NCI-H1092 treated with DMSO at 0.1 percent for 48 hours (cell line): ENCODE data around the gene CDK15.

ENCODE experiments used
- DNase-seq: peaks from one replicate; lab custom pipeline; 2025; lab: John Stamatoyannopoulos, UW

The CDK15 gene

GRCh38 chr2:201872591-201872990, 66.3 kb downstream of the CDK15 start:
- no peak for DNase-seq

GRCh38 chr2:201879996-201880395, 73.7 kb downstream of the CDK15 start:
- no peak for DNase-seq

- no peak for DNase-seq
Measured at GRCh38 chr2:201880579-201880978, 74.2 kb downstream of the CDK15 start.

- DNase-seq = no peak
Measured at GRCh38 chr2:201880993-201881611, 74.8 kb downstream of the CDK15 start.

- DNase-seq = no peak
Measured at GRCh38 chr2:201881741-201882140, 75.4 kb downstream of the CDK15 start.

GRCh38 chr2:201882353-201883090, 76.2 kb downstream of the CDK15 start:
- peak; percentile 75 for DNase-seq

DNA sequence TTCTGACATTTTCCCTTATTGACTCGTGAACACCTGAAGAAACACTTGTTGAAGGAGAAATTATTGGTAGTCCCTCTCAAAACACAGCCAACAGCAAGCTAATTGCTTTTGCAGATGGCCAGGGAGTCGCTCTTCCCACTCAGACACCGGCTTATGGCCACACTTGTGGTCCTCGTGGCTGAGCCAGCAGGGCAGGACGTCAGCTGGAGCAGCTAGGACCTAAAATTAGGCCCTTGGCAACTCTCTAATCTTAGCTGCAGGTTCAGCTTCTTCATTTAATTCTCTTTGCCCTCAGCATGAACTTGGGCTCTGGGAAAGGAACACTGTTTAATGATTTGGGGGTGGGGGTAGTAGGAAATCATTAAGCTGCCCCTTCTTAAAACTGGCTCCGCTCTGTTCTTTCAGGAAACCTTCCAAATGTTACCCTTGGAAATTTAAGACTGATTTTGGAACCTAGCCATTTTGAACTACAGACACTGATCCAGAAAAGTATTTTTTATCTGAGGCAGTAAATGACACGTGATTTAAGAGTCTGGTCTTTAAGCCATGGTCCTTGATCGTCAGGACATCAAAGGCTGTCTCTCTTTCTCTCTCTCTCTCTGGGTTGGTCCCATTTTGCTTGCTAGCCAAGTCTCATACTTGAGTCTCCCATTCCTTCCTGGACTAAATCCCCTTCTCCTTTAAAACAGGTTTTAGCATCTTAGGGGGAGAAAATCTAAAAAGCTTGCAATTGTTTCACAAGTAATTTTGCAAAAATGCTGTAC, 77.5 kb downstream of the CDK15 start:
- peak; percentile 55 for DNase-seq

- DNase-seq = no peak
Measured at GRCh38 chr2:201886504-201886903, 80.2 kb downstream of the CDK15 start.

GRCh38 chr2:201887773-201888425, 81.6 kb downstream of the CDK15 start:
- no peak for DNase-seq

GRCh38 chr2:201888426-201888800, 82.1 kb downstream of the CDK15 start:
- no peak for DNase-seq

DNA sequence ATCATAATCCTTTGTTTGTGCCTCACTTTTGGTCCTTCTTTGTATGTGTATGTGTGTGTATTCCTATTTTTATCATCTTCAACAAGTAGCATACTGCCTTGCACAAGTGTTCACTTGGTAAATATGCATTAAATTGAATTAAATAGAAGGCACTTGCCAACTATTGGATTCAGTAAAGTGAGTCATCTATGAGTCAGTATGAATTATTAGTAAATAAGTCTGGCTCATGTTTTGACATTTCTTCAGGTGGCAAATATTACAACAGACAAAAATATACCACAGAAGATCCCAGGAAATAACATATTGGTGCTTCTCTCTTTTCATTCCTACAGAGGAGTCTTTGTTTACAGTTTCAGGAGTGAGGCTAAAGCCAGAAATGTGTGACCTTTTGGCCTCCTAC, 84.1 kb downstream of the CDK15 start:
- DNase-seq = no peak

- DNase-seq = no peak
Measured at GRCh38 chr2:201891676-201892075, 85.3 kb downstream of the CDK15 start.

- no peak for DNase-seq
Measured at GRCh38 chr2:201892516-201892915, 86.2 kb downstream of the CDK15 start.

GRCh38 chr2:201900362-201900761, 94.0 kb downstream of the CDK15 start:
- peak; percentile 18 for DNase-seq

DNA sequence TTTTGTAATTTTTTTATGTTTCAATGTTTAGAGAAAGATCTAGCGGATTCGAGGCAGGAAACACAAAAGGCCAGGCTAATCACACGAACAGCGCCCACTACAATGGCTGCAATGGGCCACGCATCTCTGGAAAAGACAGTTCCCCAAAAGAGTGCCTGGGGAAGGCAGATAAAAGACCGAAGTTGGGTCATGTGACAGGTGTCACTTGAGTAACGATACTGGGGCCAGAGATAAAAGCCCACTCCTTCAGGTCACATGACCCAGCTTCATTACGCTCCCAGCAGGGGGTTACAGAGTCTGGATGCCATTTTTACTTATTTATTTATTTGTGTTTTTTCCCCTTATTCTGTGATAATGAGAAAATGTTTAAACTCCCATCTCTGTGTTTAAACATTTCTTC, 95.4 kb downstream of the CDK15 start:
- no peak for DNase-seq

DNA sequence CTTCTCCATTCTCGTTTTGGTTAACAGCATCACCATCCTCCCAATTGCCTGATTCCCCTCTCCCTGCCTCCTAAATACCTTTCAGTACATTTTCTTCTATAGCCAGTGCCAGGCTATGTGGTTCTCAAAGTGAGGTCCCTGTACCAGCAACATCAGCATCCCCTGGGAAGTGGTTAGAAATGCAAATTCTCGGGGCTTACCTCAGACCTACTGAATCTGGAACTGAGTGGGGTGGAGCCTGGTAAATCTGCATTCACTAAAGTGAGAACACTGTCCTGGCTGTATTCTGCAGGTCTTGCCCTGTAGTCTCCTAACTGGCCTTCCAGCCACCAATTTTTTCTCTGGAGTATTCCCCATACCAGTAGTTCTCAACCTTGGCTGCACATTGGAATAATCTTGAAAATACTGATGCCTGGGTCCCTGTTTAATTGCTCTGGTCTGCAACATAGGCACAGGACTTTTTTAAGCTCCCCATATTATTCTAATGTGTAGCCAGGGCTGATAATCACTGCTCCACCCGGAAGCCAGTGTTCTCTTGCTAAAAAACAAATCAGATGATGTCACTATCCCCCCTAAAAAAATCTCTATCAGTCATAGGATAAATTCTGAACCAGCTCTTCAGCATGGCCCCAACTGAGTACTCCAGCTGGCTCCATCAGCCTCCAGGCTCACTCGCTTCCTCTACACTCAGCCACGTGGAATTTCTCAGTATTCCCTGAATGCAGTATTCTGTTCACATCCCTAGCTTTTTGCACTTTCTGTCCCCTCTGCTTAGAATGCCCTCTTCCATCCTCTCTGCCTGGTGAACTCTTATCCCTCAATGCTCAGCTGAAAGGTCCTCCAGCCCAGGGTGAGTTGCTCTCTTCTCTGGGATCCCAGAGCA, 98.4 kb downstream of the CDK15 start:
- no peak for DNase-seq

DNA sequence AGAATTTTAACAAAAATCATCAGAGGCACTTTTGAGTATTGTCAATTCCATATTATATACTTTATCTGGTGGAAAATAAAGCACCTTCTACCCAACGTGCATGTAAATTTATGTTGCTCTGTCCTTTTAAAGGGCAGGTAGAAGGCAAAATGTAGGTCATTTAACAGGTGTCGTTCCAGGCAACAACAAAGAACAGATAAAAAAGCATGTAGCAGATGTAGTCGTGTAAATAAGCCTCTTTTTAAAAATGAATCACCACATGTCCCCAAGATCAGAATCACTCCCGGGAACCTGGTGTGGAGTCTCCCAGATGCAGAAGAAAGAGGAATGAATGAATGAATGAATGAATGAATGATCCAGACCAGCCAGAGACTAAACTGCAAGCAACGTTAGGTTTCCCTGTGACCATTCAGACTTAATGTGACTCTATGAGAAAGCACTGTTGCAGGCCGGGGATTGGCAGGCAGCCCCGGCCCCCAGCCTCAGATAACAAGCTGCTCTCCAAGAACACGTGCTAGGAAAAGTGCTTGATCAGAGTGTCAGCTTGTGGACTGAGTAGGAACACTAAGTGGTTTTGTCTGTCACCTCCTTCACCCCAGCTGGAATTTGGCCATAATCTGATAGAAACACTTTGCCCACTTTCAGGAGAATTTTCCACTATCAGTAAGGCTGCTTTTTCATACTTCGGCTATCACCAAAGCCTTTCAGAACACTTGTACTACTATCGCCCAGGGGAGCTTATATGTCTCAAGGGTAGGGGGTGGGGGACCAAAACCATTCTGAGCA, 100.6 kb downstream of the CDK15 start:
- peak; percentile 12 for DNase-seq

- no peak for DNase-seq
Measured at GRCh38 chr2:201907563-201907881, 101.2 kb downstream of the CDK15 start.

- DNase-seq = no peak
Measured at GRCh38 chr2:201908901-201909300, 102.6 kb downstream of the CDK15 start.

GRCh38 chr2:201909348-201909747, 103.0 kb downstream of the CDK15 start:
- no peak for DNase-seq

GRCh38 chr2:201909961-201910361, 103.6 kb downstream of the CDK15 start:
- DNase-seq = no peak
